PFSK-1 (cell line): ENCODE measurements around the gene KCNK1.

Experiments used
- POLR2AphosphoS5 ChIP-seq: IDR thresholded peaks from 2 replicates; pipeline ENCODE4 v1.6.1; 2012; ENCODE audit warnings: low read depth, mild to moderate bottlenecking, control low read depth, low read length, moderate library complexity
- REST ChIP-seq, 2 experiments: IDR thresholded peaks; 2 replicates each; pipeline versions ENCODE4 v1.6.1 to v1.8.0; 2011 to 2012; ENCODE audit warnings: low read depth in 2 of 2, low read length in 2 of 2, control low read depth in 1 of 2, inconsistent platforms in 1 of 2, mild to moderate bottlenecking in 1 of 2, moderate library complexity in 1 of 2; ENCODE audit not compliant: insufficient read depth in 1 of 2
- TAF1 ChIP-seq: IDR thresholded peaks from 2 replicates; pipeline ENCODE4 v1.6.1; 2012; ENCODE audit warnings: low read length, control low read depth, borderline replicate concordance; ENCODE audit not compliant: insufficient read depth

- TF ChIP-seq TAF1 (no peak), REST (IDR thresholded peaks at IDR 0.05; ENCODE audit: insufficient read depth in 1 of 2, low read depth in 2 of 2, low read length in 2 of 2) (no peak), POLR2AphosphoS5 (no peak)
These were observed 11.2 kb downstream of the KCNK1 start for GRCh38 chr1:233625087-233625486.
